ENCODE results near the gene HHAT. TPM values are rescaled to one million over a fixed set of nuclear protein-coding genes. Genes with fewer than 3 reads are reported as not detected.

HHAT gene
- polyA plus RNA-seq, 1 donor from 2014 or later = 5.3 TPM

GRCh38 chr1:210652329-210652954 lies 323.7 kb downstream of the HHAT start:
- no peaks in the 10 kb centered on the region for H3K9me3 ChIP-seq (ENCODE audit: low read length)
- no peak overlapping the region for H3K4me2 ChIP-seq (ENCODE audit: low read length)
- H4K20me1 ChIP-seq (ENCODE audit: insufficient read depth) = no peaks in the 10 kb centered on the region
- H3K9ac ChIP-seq (ENCODE audit: low read length) = no peak overlapping the region
- H3K27me3 ChIP-seq (ENCODE audit: insufficient read depth, low read depth, low read length) = no peaks in the 10 kb centered on the region
- no peak overlapping the region for H3K27ac ChIP-seq (ENCODE audit: low read length)
- H3K4me3 ChIP-seq (ENCODE audit: low read length) = no peak overlapping the region
- H3K79me2 ChIP-seq (replicated peaks; ENCODE audit: insufficient read depth, low read length) = no peaks in the 10 kb centered on the region
- H2AFZ ChIP-seq (ENCODE audit: low read depth, low read length) = no peak overlapping the region
- H3F3A ChIP-seq (ENCODE audit: insufficient read depth, low read length, poor library complexity, severe bottlenecking) = no peaks in the 10 kb centered on the region
- no peaks in the 10 kb centered on the region for H3K36me3 ChIP-seq (ENCODE audit: insufficient read depth, low read length)
- no peaks in the 10 kb centered on the region for H3K9me2 ChIP-seq (ENCODE audit: insufficient read depth, low read length)
- no peak for TF ChIP-seq REST (IDR thresholded peaks at IDR 0.05; ENCODE audit: borderline replicate concordance)
- TF ChIP-seq POLR2AphosphoS5 (IDR thresholded peaks at IDR 0.05) = no peak
- no peak for TF ChIP-seq RAD21 (conservative IDR thresholded peaks at IDR 0.05)
- no peak for TF ChIP-seq EZH2 (IDR thresholded peaks at IDR 0.05; ENCODE audit: borderline replicate concordance, insufficient read depth, low read length, poor library complexity, severe bottlenecking)
- TF ChIP-seq SMC3 (conservative IDR thresholded peaks at IDR 0.05; ENCODE audit: poor library complexity) = no peak
- TF ChIP-seq CTCF (IDR thresholded peaks at IDR 0.05; ENCODE audit: poor library complexity, severe bottlenecking) = no peak
- no peak for TF ChIP-seq MXI1 (conservative IDR thresholded peaks at IDR 0.05; ENCODE audit: poor library complexity, severe bottlenecking)
- TF ChIP-seq TAF1 (IDR thresholded peaks at IDR 0.05; ENCODE audit: low read depth) = no peak
- TF ChIP-seq EP300 (conservative IDR thresholded peaks at IDR 0.05; ENCODE audit: poor library complexity, severe bottlenecking) = no peak

GRCh38 chr1:210653771-210654170 lies 325.1 kb downstream of the HHAT start:
- no peaks in the 10 kb centered on the region for H3K9me3 ChIP-seq (ENCODE audit: low read length)
- H3K36me3 ChIP-seq (ENCODE audit: insufficient read depth, low read length) = no peaks in the 10 kb centered on the region
- no peak overlapping the region for H3K9ac ChIP-seq (ENCODE audit: low read length)
- no peak overlapping the region for H3K4me3 ChIP-seq (ENCODE audit: low read length)
- H4K20me1 ChIP-seq (ENCODE audit: insufficient read depth) = no peaks in the 10 kb centered on the region
- no peaks in the 10 kb centered on the region for H3F3A ChIP-seq (ENCODE audit: insufficient read depth, low read length, poor library complexity, severe bottlenecking)
- H3K9me2 ChIP-seq (ENCODE audit: insufficient read depth, low read length) = no peaks in the 10 kb centered on the region
- no peaks in the 10 kb centered on the region for H3K79me2 ChIP-seq (replicated peaks; ENCODE audit: insufficient read depth, low read length)
- no peak overlapping the region for H3K27ac ChIP-seq (ENCODE audit: low read length)
- no peaks in the 10 kb centered on the region for H3K27me3 ChIP-seq (ENCODE audit: insufficient read depth, low read depth, low read length)
- no peak overlapping the region for H2AFZ ChIP-seq (ENCODE audit: low read depth, low read length)
- H3K4me2 ChIP-seq (ENCODE audit: low read length) = no peak overlapping the region
- TF ChIP-seq TAF1 (IDR thresholded peaks at IDR 0.05; ENCODE audit: low read depth) (no peak), SMC3 (conservative IDR thresholded peaks at IDR 0.05; ENCODE audit: poor library complexity) (no peak), EP300 (conservative IDR thresholded peaks at IDR 0.05; ENCODE audit: poor library complexity, severe bottlenecking) (no peak), RAD21 (conservative IDR thresholded peaks at IDR 0.05) (no peak), EZH2 (IDR thresholded peaks at IDR 0.05; ENCODE audit: borderline replicate concordance, insufficient read depth, low read length, poor library complexity, severe bottlenecking) (no peak), REST (IDR thresholded peaks at IDR 0.05; ENCODE audit: borderline replicate concordance) (no peak), MXI1 (conservative IDR thresholded peaks at IDR 0.05; ENCODE audit: poor library complexity, severe bottlenecking) (no peak), POLR2AphosphoS5 (IDR thresholded peaks at IDR 0.05) (no peak), CTCF (IDR thresholded peaks at IDR 0.05; ENCODE audit: poor library complexity, severe bottlenecking) (no peak)
